HepG2 (cell line): ENCODE measurements around the gene SPINDOC. TPM values are rescaled to one million over a fixed set of nuclear protein-coding genes. Genes with fewer than 3 reads are reported as not detected.

ENCODE experiments used
- ATAC-seq: fragments of 200-7000 bp; cut with Tn5 transposase; 3 replicates; pipeline ENCODE4 v1.9.1; 2020; ENCODE audit warnings: mild to moderate bottlenecking, moderate library complexity
- BruUV-seq: library from RNA; stranded (reverse); fragments of 400-500 nt; replicated peaks from 2 replicates; lab custom pipeline; 2021; lab: Mats Ljungman, UMichigan
- CTCF ChIA-PET: fragments of 300-600 bp; formaldehyde crosslinking; extraction: SDS; loops from one replicate; lab custom pipeline; 2021; ENCODE audit warnings: low total read pairs, inconsistent platforms, low intra/inter-chr PET ratio; lab: Yijun Ruan, JAX
- POLR2A ChIA-PET: fragments of 350-600 bp; sonication (Branson Sonifier 250); formaldehyde crosslinking; loops from one replicate; lab custom pipeline; 2020; ENCODE audit warnings: antibody characterized with exemption, inconsistent platforms; lab: Yijun Ruan, JAX
- DNase-seq: peaks from one replicate; pipeline ENCODE4 v3.0.0-alpha.2; 2015; ENCODE audit warnings: low spot score
- FAIRE-seq: peaks from 3 replicates; lab custom pipeline; 2011; peaks lifted over from hg19 to GRCh38; lab: Jason Lieb, UNC
- H2AFZ ChIP-seq: one replicate; pipeline ENCODE4 v1.6.1; 2011; ENCODE audit warnings: low read length, inconsistent platforms
- H3K27ac ChIP-seq: fragments of 300-600 bp; 3 replicates; pipeline ENCODE4 v1.8.0; 2011; ENCODE audit warnings: mixed run types, mild to moderate bottlenecking, mixed read lengths, low read length, inconsistent platforms; ENCODE audit not compliant: insufficient read depth; ENCODE audit errors: extremely low read length
- H3K27me3 ChIP-seq, 2 experiments: fragments of 200-600 bp in 1 of 2; 2 replicates in 1 of 2; 3 replicates in 1 of 2; pipeline versions ENCODE4 v1.6.0 to v1.8.0; 2011; ENCODE audit warnings: low read length in 2 of 2, mild to moderate bottlenecking in 2 of 2, moderate library complexity in 2 of 2, inconsistent platforms in 1 of 2; ENCODE audit not compliant: insufficient read depth in 2 of 2, control insufficient read depth in 1 of 2
- H3K36me3 ChIP-seq, 2 experiments: fragments of 200-600 bp in 1 of 2; replicated peaks in 1 of 2; 2 replicates in 1 of 2; 3 replicates in 1 of 2; pipeline versions ENCODE4 v1.5.1 to v1.8.0; 2011; ENCODE audit warnings: low read length in 2 of 2, inconsistent platforms in 1 of 2; ENCODE audit not compliant: insufficient read depth in 2 of 2, control insufficient read depth in 1 of 2
- H3K4me1 ChIP-seq: 2 replicates; pipeline ENCODE4 v1.5.1; 2012; ENCODE audit warnings: low read length, inconsistent platforms; ENCODE audit not compliant: insufficient read depth
- H3K4me2 ChIP-seq: 2 replicates; pipeline ENCODE4 v1.6.0; 2011; ENCODE audit warnings: low read depth, low read length, inconsistent platforms
- H3K4me3 ChIP-seq, 3 experiments: fragments of 200-600 bp in 1 of 3; sonication (generic), shearing (Covaris generic) in 1 of 3; replicated peaks in 1 of 3; 2 replicates each; pipeline ENCODE4 v1.5.1; 2011 to 2016; ENCODE audit warnings: low read length in 3 of 3, inconsistent platforms in 2 of 3, low read depth in 2 of 3, mild to moderate bottlenecking in 2 of 3, control low read depth in 1 of 3, mixed read lengths in 1 of 3; ENCODE audit not compliant: insufficient read depth in 1 of 3
- H3K79me2 ChIP-seq: one replicate; pipeline ENCODE4 v1.6.1; 2011; ENCODE audit warnings: low read length, inconsistent platforms; ENCODE audit not compliant: insufficient read depth
- H3K9ac ChIP-seq: 2 replicates; pipeline ENCODE4 v1.6.0; 2011; ENCODE audit warnings: mild to moderate bottlenecking, low read depth, low read length, inconsistent platforms; ENCODE audit not compliant: insufficient read depth
- H3K9me3 ChIP-seq: 2 replicates; pipeline ENCODE4 v1.5.1; 2012; ENCODE audit warnings: mild to moderate bottlenecking, low read length
- H4K20me1 ChIP-seq: 2 replicates; pipeline ENCODE4 v1.6.0; 2011; ENCODE audit warnings: inconsistent platforms, mild to moderate bottlenecking, low read length, moderate library complexity; ENCODE audit not compliant: insufficient read depth
- KDM1A ChIP-seq: IDR thresholded peaks from 2 replicates; pipeline ENCODE4 v1.6.1; 2016; ENCODE audit warnings: missing compliant biosample characterization
- ZMYM3 ChIP-seq: sonication (generic); formaldehyde crosslinking; IDR thresholded peaks from 2 replicates; pipeline ENCODE4 v1.5.1; 2020; ENCODE audit warnings: mild to moderate bottlenecking, missing genetic modification reagents
- ZNF629 ChIP-seq: sonication (generic); formaldehyde crosslinking; conservative IDR thresholded peaks from 2 replicates; pipeline ENCODE4 v1.5.0; 2020; ENCODE audit warnings: missing genetic modification reagents
- WGBS: methylation state at CpG from one replicate; pipeline ENCODE4 v1.1.6; 2017; ENCODE audit warnings: low lambda C conversion rate; 5-methylcytosine and 5-hydroxymethylcytosine counted together
- in situ Hi-C: cut with HindIII; loops from 2 replicates; pipeline ENCODE4 v1.10.0; 2017; ENCODE audit warnings: low pct_unique_long_range_greater_than_20kb; ENCODE audit not compliant: extremely low pct_ligation_motif_present
- intact Hi-C: fragments of 100-400 bp; cut with micrococcal nuclease; formaldehyde crosslinking; loops from one replicate; pipeline ENCODE4 v1.10.0; 2022; ENCODE audit not compliant: unreplicated experiment
- polyA plus RNA-seq, 8 experiments: library from polyadenylated mRNA; depleted of rRNA in 3 of 8; stranded (reverse) in 7 of 8; unstranded in 1 of 8; fragments of >200 nt; fragmentation: Illumina TruSeq in 4 of 8; extraction: Trizol in 4 of 8; gene quantifications; 2 replicates each; pipeline versions ENCODE4 v1.2.1 to v1.2.3, GENCODE V29; 2011 to 2016; ENCODE audit warnings: low read depth in 4 of 8, missing spikeins in 1 of 8, mixed read lengths in 1 of 8; ENCODE audit not compliant: insufficient read depth in 1 of 8
- total RNA-seq, 5 experiments: library from RNA; depleted of rRNA; stranded (reverse); fragments of >200 nt; fragmentation: Illumina TruSeq; extraction: Trizol; gene quantifications; 2 replicates each; pipeline ENCODE4 v1.2.3, GENCODE V29; 2016; ENCODE audit warnings: low read depth in 1 of 5
- TF ChIP-seq, protein P1 (sequence below): sonication (generic); formaldehyde crosslinking; IDR thresholded peaks from one replicate; pipeline ENCODE4 v1.5.1; 2020; ENCODE audit warnings: mild to moderate bottlenecking, missing genetic modification reagents; ENCODE audit errors: not compliant biosample characterization

Gene SPINDOC
- total and polyA plus RNA-seq, 2 of the 13 experiments (the other 11 are each of a cell fraction or from before 2014, with no cell fraction given): 21.4 to 29.9 TPM

DNA sequence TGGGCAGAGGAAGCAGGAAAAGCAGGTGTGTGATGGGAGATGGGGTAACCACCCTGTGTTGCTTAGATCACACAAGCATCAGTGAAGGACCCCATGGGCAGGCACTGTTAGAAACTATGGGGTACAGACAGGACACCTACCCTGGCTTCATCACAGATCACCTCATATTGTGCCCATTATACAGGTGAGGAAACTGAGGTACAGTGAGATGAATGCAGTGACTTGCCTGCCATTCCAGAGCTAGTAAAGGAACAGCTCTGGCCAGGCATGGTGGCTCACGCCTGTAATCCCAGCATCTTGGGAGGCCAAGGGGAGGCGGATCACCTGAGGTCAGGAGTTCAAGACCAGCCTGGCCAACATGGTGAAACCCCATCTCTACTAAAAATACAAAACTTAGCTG, 19.8 kb downstream of the SPINDOC start:
- Histone ChIP-seq H3K4me1 (peaks cover 27% of the 10 kb centered on the region), H3K27me3 (no peaks in the 10 kb centered on the region), H3K27ac (no peak overlapping the region), H3K79me2 (no peaks in the 10 kb centered on the region), H4K20me1 (no peaks in the 10 kb centered on the region), H3K9ac (no peak overlapping the region), H2AFZ (no peak overlapping the region), H3K36me3 (no peaks in the 10 kb centered on the region), H3K4me2 (no peak overlapping the region), H3K4me3 (no peak overlapping the region)
- FAIRE-seq (no peak), ATAC-seq (no peak)
- in situ Hi-C loops: loop anchor here (10.0 kb wide), 2 partner anchors 112 to 312 kb away; no protein-coding TSS in a partner anchor
- POLR2A ChIA-PET: no interaction called here
- intact Hi-C loops: loop anchor here (10.0 kb wide), 1 partner anchor 322 kb away; no protein-coding TSS in a partner anchor
- BruUV-seq: no TSS peak
- 86% methylated on average over 2 of the region's 2 CpGs for WGBS
- TF ChIP-seq, protein P1, sequence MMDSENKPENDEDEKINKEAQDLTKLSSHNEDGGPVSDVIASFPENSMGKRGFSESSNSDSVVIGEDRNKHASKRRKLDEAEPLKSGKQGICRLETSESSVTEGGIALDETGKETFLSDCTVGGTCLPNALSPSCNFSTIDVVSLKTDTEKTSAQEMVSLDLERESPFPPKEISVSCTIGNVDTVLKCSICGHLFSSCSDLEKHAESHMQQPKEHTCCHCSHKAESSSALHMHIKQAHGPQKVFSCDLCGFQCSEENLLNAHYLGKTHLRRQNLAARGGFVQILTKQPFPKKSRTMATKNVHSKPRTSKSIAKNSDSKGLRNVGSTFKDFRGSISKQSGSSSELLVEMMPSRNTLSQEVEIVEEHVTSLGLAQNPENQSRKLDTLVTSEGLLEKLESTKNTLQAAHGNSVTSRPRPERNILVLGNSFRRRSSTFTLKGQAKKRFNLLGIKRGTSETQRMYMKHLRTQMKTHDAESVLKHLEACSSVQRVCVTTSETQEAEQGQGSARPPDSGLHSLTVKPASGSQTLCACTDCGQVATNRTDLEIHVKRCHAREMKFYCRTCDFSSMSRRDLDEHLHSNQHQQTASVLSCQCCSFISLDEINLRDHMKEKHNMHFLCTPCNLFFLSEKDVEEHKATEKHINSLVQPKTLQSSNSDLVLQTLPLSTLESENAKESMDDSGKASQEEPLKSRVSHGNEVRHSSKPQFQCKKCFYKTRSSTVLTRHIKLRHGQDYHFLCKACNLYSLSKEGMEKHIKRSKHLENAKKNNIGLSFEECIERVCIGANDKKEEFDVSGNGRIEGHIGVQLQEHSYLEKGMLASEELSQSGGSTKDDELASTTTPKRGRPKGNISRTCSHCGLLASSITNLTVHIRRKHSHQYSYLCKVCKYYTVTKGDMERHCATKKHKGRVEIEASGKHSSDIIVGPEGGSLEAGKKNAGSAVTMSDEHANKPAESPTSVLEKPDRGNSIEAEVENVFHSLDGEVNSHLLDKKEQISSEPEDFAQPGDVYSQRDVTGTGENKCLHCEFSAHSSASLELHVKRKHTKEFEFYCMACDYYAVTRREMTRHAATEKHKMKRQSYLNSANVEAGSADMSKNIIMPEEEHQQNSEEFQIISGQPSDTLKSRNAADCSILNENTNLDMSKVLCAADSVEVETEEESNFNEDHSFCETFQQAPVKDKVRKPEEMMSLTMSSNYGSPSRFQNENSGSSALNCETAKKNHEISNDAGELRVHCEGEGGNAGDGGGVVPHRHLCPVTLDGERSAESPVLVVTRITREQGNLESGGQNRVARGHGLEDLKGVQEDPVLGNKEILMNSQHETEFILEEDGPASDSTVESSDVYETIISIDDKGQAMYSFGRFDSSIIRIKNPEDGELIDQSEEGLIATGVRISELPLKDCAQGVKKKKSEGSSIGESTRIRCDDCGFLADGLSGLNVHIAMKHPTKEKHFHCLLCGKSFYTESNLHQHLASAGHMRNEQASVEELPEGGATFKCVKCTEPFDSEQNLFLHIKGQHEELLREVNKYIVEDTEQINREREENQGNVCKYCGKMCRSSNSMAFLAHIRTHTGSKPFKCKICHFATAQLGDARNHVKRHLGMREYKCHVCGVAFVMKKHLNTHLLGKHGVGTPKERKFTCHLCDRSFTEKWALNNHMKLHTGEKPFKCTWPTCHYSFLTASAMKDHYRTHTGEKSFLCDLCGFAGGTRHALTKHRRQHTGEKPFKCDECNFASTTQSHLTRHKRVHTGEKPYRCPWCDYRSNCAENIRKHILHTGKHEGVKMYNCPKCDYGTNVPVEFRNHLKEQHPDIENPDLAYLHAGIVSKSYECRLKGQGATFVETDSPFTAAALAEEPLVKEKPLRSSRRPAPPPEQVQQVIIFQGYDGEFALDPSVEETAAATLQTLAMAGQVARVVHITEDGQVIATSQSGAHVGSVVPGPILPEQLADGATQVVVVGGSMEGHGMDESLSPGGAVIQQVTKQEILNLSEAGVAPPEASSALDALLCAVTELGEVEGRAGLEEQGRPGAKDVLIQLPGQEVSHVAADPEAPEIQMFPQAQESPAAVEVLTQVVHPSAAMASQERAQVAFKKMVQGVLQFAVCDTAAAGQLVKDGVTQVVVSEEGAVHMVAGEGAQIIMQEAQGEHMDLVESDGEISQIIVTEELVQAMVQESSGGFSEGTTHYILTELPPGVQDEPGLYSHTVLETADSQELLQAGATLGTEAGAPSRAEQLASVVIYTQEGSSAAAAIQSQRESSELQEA (CRISPR knock-in tag): no peak
- TF ChIP-seq KDM1A (CRISPR knock-in tag) (peak; percentile 17; the same call in 1 of the 2 replicates), ZNF629 (CRISPR knock-in tag) (peak; percentile 87), ZMYM3 (CRISPR knock-in tag) (peak; percentile 46; the same call in 1 of the 2 replicates)
- TF ChIP-seq, all 625 proteins: peak for 3
- CTCF ChIA-PET: no interaction called here
- H3K9me3 ChIP-seq: no peaks in the 10 kb centered on the region
- no peak for DNase-seq
